Activated naive CD4-positive, alpha-beta T cell treated with Interleukin-2 at 50 U/mL for 16 hours (primary cell): Measurements from ENCODE around the gene APOA4.
"Not testable (repeated sequence)": the region's sequence is repeated elsewhere in the genome, so short reads cannot be mapped to it uniquely, and the experiment has no call there.

ENCODE experiments used
- DNase-seq: peaks from one replicate; pipeline ENCODE4 v3.0.0-alpha.2; 2020

Gene APOA4

DNA sequence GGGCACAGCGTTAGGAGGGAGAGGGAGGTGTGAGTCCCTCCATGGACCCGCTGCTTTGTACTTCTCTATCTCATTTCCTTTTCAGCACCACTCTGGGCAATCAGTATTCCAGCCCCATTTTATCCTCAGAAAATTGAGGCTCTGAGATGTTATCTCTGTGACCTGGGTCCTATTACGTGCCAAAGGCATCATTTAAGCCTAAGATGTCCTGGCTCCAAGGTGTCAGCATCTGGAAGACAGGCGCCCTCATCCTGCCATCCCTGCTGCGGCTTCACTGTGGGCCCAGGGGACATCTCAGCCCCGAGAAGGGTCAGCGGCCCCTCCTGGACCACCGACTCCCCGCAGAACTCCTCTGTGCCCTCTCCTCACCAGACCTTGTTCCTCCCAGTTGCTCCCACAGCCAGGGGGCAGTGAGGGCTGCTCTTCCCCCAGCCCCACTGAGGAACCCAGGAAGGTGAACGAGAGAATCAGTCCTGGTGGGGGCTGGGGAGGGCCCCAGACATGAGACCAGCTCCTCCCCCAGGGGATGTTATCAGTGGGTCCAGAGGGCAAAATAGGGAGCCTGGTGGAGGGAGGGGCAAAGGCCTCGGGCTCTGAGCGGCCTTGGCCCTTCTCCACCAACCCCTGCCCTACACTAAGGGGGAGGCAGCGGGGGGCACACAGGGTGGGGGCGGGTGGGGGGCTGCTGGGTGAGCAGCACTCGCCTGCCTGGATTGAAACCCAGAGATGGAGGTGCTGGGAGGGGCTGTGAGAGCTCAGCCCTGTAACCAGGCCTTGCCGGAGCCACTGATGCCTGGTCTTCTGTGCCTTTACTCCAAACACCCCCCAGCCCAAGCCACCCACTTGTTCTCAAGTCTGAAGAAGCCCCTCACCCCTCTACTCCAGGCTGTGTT lies 5.8 kb upstream of the APOA4 start:
- no peak for DNase-seq

- DNase-seq: no peak
Observed at GRCh38 chr11:116827461-116827860, 4.4 kb upstream of the APOA4 start.

GRCh38 chr11:116826751-116827431 lies 3.8 kb upstream of the APOA4 start:
- no peak for DNase-seq

- DNase-seq: no peak
Observed at GRCh38 chr11:116825854-116826750, 3.0 kb upstream of the APOA4 start.

DNA sequence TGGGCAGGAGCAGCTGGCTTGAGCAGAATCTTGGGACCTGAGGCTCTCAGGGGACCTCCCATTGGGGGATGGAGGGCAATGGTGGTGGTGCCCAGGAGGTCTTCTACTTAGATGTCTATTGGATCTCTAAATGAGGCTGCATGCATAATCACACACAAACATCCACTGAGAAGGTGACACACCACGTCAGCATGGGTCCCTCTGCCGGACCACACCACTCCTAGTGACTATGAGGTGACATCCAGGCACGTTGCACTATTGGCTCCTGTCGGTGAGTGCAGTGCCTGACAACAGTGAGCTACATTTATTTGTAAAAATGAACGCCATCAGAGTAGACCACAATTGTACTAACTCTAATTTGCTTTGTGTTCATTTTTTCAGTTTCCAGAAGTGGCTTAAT lies 2.3 kb upstream of the APOA4 start:
- no peak for DNase-seq

- no peak for DNase-seq
Observed at GRCh38 chr11:116822575-116822974, 529 bp downstream of the APOA4 start.

- no peak for DNase-seq
Observed at GRCh38 chr11:116821050-116821918, 1.8 kb downstream of the APOA4 start.

DNA sequence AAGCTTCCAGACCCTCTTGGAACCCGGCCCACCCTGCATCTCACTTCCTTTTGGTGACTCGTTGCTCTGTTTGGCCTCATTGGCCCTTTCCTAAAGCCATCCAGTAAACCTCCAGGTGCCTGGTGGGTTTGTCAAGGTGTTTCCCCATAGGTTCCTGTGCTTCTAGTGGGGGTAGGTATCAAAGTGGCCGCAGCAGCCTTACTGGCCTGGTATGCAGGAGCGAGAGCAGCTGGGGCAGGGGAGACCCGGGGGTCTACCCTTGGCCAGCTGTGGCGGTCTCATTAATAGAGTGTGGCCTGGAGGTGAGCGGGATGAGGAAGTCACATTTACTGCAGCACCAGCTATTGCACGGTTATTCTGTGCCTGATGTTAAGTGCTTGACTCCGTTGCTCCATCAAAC lies 4.1 kb downstream of the APOA4 start:
- no peak for DNase-seq

- no peak for DNase-seq
Observed at GRCh38 chr11:116814502-116814901, 8.6 kb downstream of the APOA4 start.

DNA sequence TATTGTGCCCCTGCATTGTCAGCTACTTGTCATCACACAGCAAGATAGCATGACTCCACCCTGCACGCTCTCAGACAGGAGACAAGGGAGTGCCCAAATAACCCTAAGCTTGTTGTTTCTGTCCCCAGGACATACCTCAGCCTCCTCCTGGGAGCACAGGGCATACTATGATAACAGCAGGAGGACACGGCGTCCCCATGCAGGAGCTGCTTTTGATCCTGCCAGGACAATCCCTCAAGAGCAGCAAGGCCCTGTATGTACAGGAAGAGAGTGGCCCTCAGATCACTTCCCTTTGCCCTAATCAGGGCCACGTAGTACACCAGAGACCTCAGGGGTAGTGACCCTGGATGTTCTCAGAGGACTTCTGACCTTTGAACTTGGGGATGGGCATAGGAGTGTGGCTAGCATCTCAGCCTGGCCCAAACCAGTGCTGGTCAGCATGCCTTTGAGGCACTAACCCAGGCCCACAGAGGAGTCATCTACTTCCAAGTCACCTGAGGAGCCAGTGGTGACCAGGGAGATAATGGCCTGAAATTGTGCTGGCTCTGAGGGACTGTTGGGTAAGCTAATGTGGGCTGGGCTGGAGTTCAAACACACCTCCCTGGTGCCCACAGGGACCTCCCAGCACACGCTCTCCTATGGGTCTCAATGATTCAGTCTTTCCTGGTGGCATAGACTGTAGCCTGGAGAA lies 9.2 kb downstream of the APOA4 start:
- no peak for DNase-seq

DNA sequence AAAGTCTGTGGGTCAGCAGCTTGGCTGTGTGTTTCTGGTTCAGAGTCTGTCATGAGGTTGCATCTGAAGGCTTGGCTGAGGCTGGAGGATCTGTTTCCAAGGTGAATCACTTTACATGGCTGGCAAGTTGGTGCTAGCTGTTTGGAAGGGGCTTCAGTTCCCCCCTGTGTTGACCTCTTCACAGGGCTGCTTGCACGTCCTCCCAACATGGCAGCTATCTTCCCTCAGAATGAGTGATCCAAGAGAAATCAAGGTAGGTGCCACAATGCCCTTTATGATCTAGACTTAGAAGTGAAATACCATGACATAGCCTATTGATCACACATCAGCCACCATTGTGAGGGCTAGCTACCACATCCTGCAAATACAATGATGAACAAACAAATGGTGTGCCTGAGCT lies 9.9 kb downstream of the APOA4 start:
- DNase-seq: no peak

DNA sequence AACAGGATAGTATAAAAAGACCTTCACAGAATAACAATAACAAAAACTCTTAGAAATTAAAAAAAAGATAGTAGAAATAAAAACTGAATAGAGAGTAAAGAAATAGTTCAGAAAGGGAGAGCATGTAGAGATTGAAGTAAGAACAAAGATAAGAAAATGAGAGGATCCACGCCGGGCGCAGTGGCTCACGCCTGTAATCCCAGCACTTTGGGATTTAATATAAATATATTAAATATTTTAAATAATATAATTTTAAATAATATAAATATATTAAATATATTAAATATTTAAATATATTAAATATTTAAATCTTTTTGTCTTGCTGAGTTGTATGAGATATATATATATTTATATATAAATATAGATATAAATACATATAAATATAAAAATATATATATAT lies 11.0 kb downstream of the APOA4 start:
- DNase-seq: no peak

GRCh38 chr11:116811194-116811593 lies 11.9 kb downstream of the APOA4 start:
- DNase-seq: no peak

- no peak for DNase-seq
Observed at GRCh38 chr11:116808262-116809175, 14.6 kb downstream of the APOA4 start.

- no peak for DNase-seq
Observed at GRCh38 chr11:116807601-116808261, 15.4 kb downstream of the APOA4 start.

DNA sequence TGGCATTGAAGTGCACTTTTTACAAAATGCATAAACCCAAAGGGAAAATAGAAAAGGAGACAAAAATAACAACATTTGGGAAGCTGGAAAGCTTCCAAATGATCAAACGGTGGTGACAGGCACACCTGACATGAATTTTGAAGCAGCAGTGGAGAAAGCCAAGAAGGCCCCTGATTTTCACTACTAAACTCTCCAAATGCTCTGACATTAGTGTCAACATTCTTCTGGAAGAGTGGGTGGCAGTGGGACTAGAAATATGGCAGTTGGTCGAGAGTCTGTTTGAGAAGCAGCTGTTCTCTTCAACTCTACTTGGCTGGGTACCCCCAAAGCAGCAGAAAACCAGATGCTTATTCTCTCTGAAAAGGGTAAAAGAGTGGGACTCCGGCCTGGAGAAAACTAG lies 19.1 kb downstream of the APOA4 start:
- no peak for DNase-seq

DNA sequence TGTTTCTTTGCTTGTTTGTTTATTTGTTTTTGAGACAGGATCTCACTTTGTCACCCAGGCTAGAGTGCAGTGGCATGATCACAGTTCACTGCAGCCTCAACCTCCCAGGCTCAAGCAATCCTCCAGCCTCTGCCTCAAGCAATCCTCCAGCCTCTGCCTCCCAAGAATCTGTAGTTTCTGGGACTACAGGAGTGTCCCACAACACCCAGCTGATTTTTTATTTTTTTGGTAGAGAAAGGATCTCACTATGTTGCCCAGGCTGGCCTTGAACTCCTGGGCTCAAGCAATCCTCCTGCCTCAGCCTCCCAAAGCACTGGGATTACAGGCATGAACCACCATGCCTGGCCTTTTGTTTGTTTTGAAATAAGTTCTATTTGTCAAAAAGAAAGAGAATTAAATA lies 21.4 kb downstream of the APOA4 start:
- DNase-seq: not testable (repeated sequence)

- DNase-seq: no peak
Observed at GRCh38 chr11:116800610-116801009, 22.5 kb downstream of the APOA4 start.

DNA sequence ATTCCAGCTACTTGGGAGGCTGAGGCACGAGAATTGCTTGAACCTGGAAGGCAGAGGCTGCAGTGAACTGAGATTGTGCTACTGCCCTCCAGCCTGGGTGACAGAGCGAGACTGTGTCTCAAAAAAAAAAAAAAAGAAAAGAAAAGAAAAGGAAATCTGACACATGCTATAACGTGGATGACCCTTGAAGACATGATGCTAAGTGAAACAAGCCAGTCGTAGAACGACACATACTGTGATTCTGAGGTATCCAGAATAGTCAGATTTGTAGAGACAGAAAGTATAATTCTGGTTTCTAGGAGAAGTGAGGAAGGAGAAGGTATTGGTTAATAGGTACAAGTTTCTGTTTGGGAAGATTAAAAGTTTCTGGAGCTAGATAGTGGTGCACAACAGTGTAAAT lies 24.7 kb downstream of the APOA4 start:
- no peak for DNase-seq

- DNase-seq: no peak
Observed at GRCh38 chr11:116797816-116798215, 25.3 kb downstream of the APOA4 start.
